ENCODE data around the gene KDM3B.

KDM3B gene

DNA sequence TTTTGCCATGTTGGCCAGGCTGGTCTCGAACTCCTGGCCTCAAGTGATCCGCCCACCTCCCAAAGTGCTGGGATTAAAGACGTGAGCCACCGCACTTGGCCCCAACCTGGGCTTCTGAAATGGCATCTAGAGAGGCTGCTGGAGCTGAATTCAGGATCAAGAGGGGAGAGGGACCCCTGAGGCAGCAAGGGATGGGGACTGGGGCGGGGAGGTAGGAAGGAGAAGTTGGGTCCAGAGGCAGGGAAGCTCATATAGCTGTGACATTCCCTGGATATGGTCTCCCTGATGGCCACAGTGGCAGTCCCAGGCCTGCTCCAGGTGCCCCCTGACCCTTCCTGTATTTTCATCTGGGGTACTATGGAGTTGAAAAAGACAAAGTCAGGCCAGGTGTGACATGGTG lies 98.5 kb downstream of the KDM3B start:
- DNase-seq, result no peak

DNA sequence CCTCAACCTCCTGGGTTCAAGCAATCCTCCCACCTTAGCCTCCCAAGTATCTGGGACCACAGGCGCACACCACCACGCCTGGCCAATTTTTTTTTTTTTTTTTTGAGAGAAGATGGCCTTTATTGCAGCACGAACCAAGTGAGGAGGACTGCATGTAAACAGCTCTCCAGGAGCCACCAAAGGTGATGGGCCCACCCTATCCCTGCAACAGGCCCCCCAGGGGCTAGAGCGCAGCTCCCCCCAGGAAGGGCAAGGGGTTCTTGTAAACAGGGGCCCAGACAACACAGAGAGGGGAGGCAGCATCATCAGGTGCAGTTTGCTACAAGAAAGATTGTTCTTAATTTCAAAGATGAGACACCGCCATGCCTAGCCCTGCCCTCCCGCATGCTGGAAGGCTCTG lies 100.2 kb downstream of the KDM3B start:
- DNase-seq, result no peak

DNA sequence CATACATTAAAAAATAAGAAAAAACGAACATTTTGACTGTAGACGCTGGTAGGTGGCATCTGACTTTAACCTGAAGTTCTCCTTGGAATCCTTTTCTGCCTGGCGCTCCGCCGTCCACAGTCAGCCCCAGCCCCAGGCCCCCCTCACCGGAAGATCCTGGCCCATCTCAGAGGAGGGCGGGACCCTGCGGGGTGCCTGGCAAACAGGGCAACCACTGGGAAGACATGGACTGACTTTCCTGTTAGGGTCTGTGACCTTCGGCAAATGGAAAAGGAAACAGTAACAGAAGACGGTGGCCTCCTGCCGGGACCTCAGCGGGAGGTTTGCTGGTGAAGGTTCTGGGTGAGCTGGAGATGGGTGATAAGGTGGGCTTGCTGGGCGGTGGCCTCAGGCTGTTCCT lies 101.1 kb downstream of the KDM3B start:
- no peak for DNase-seq

DNA sequence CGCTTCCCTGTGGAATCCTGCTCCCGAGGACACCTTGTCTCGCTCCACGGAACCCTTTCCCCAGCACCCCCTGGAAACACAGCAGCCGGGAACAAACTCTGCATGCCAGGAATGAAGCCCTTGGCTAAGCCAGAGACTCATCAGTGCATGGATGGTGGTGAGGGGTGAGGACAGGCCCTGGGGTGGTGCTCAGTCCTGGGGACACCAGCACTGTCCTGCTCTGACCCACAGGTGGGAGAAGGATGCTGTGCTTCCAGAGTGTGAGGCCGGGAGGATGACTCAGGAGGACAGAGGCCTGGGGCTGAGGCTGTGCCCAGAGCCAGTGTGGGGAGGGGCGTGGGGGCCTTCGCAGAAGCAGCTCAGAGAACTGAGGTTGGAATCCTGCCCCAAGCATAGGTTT lies 101.6 kb downstream of the KDM3B start:
- no peak for DNase-seq

DNA sequence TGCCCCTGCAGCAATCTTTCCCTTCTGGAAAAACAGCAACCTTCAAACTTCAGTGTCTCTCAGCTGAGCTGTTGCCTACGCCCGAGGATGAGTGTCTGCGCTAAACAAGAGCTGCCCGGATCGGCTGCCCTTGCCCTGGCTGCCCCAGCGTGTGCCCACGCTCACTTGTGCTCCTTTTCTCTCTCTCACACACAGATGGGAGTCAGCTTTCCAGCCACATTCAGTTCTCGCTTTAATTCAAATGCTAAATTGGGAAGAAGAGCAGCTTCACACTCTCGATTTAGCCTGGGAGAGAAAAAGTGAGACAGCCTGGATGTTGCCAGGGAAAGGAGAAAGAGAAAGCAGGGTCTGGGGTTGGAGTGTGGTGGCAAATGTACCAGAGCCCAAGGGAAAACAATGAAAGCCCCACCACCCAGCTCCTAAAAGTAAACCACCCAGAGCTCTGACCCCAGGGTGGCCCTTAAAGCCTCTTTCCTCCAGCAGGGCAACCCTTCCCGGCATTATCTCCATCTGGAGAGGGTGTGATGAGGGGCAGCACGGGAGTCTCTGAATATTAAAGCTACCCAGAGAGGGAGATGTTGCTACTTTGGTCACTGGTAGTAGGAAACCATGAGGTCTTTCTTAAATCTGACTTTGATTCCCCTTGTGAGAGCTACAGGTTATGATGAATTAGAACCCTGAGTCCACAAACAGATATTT lies 102.9 kb downstream of the KDM3B start:
- no peak for DNase-seq

DNA sequence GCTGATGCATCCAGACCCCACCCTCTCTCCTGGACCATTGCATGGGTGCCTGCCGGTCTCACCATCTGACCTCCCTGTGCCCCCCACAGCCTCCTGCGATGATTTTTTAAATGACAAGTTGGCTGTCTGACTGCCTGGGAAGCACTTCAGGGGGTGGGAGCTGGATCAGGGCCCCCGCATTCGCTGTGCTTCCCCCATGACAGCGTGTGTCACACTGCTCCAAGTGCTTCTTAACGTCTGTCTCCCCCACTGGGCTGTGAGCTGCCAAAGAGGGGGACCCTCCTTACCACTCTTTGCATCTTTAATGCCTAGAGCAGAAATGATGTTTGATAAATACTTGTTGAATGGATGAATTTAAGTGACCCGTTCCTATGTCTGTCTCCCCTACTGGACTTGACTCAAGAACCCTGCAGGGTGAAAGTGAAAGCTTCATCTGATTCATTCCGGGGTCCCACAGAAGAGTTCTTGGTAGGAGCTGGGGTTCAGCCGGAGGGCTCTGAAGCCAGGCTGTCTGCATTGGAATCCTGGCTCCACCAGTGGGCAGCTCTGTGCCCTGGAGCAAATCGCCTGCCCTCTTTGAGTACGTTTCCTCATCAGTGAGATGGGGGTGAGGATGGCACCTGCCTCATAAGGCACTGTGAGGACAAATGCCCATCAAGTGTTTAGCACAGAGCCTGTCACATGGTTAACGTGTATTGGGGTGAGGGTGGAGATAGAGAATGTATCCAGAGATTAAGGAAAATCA lies 105.2 kb downstream of the KDM3B start:
- DNase-seq, result no peak

DNA sequence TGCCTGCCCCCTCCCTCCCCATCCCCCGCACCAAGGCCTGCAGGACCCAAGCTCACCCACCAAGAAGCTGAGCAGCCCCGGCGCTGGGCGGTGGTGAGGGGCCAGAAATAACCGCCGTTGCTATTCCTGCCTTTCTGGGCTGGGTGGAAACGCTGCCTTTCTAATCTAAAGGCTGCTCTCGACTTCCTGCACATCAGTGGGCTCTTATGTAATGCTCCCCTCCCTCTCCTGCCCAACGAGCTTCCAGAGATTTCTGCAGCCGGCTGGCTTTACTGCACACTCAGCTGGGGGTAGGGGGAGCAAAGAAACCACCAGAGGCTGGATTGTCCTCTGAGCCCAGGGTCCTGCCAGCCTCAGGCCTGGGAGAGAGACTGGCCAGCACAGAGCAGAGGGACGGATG lies 105.9 kb downstream of the KDM3B start:
- no peak for DNase-seq

DNA sequence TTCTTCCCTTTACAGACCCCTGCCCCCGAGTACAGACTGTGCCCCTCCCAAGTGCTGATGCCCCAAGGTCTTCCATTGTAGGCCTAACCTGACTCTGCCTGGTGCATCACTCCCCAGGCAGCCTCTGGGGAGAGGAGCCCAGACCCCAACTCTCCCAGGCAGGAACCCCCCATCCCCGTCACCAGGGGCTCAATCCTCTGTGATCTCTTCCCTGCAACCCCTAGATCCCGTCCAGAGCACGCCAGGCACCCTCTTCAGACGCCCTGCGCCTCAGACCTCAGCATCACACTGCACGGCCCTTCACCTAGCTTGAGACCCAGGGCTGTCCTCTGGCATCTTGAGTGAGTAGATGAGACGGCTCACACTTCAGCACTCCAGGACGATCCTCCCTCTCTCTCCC lies 106.4 kb downstream of the KDM3B start:
- no peak for DNase-seq

DNA sequence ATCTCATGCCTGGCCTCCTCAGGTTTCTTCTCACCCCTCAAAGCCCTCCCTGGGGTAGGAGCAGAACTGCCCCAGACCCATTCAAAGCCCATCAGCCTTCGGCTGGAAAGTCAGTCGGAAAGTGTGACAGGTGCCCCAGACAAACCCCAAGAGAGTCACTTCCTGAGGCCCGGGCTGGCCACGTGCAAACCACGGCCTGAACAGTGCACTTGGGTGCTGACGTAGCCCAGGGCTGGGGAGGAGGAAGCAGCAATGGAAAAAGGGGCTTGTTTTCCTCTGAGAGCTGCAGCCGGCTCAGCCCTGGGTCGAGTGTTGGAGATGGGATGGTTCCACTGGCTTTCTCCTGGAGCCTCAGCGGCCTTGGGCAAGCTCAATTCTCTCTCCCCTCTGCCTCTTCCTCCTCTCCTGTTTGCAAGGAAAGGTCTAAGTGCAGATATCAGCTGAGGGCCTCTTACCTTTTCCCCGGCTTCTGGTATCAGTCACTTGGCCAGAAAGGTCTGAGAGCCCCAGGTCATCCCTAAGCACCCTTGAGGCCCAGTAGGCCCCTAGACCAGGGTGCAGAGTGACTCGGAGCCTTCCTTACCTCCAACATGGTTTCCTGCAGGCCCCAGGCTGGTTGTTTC lies 106.9 kb downstream of the KDM3B start:
- no peak for DNase-seq

DNA sequence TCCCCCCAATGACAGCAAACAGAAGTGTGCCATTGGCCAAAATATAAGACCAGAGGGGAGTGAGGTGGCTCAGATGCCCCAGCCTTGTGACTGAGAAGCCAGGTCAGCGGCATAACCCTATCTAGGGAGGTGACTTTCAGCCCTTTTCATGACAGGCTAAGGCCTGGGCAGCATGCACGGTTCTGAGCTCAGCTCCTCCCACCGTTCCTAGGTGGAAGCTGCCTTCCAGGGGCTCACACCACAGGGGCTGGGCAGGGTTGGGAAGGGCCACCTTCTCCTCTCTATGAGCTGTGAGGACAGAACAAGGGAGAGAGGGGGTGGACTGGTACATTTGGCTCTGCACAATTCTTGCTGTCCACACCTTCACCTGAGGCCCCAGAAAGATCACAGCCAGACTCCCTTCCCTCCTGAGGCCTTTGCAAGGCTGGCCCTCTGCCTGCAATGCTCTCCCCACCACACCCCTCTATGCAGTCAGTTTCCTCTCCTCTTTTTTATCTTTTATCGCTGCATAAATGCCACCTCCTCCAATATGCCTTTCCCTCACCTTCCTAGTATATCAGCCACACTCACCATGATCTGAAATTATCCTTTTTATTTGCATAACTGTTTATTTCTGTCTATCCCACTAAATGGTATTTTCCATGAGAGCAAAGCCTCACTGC lies 107.7 kb downstream of the KDM3B start:
- DNase-seq, result no peak

DNA sequence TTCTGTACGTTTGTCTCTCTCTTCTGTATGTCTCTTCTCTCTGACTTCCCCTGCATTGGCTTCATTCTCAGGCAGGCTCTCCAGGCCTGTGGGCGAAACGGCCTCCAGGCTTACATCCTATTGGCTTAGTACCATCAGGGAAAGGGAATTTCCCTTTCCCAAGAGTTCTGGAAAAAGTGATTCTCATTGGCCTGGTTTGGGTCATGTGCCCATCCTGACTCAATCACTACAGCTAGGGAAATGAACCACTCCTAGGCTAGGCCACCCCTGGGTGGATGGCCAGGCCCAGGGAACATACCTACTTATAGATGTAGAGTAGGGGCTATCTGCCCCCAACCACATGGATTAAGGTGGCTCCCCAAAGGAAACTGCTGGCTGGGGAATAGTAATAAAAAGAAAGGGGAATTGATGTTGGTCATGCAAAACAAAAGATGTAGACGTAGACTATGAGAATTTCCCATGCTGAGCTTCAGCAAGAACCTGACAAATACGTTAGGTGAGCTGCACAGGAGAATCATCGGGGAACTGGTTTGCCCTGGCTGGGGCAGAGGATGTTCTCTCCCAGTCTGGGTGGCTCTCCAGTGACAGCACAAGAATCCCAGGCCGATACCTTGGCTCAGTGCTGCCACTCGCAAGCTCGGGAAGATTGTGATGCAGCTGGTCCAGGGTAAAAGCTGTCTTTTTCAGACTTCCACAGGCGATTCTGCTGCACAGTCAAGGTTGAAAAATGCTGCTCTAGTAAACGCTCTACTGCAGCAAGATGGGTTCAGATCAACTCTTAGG lies 109.0 kb downstream of the KDM3B start:
- no peak for DNase-seq

DNA sequence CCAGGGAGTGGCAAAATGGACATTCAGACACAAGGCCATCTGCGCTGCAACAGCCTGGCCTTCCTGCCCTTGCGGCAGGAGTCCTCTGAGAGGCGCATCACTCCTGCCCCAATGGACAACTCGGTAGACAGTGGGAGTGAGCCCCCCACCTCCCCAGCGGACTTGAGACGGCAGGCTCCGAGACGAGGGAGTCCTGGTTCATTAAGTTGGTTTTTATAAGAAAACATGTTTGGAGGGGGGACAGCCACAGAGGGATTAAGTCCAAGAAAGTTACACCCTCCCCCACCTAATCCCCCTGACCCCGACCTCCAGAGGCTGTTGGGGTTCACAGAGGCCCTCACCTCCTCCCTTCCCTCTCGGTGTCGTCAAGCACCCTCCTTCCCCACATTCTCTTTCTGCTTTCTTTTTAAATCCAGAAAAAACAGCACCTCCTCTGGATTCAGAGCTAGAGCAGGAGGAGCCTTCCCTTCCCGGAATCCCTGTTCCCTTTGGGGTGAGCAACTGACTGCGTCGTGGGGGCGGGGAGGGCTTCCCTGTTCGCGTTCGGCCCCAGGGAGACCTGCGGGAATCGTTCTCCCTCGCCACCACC lies 111.0 kb downstream of the KDM3B start:
- DNase-seq, result no peak

DNA sequence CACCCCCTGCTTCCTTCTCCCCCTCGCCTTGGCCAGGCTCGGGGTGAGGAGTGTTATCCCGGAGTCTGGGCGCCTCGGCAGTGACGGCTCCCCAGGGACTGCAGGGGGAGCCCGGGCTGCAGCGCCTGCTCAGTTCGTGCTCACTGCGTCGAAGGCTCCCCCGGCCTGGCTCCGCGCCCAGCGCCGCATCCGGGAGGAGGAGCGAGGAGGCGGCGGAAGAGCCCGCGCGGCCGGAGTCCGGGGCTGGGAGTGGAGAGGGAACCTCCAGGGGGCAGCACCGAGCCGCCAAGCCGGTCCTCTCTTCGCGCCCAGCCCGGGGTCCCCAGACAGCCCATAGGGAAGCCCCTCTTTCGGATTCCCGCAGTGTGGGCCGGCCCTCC lies 111.5 kb downstream of the KDM3B start:
- peak; percentile 38 for DNase-seq

DNA sequence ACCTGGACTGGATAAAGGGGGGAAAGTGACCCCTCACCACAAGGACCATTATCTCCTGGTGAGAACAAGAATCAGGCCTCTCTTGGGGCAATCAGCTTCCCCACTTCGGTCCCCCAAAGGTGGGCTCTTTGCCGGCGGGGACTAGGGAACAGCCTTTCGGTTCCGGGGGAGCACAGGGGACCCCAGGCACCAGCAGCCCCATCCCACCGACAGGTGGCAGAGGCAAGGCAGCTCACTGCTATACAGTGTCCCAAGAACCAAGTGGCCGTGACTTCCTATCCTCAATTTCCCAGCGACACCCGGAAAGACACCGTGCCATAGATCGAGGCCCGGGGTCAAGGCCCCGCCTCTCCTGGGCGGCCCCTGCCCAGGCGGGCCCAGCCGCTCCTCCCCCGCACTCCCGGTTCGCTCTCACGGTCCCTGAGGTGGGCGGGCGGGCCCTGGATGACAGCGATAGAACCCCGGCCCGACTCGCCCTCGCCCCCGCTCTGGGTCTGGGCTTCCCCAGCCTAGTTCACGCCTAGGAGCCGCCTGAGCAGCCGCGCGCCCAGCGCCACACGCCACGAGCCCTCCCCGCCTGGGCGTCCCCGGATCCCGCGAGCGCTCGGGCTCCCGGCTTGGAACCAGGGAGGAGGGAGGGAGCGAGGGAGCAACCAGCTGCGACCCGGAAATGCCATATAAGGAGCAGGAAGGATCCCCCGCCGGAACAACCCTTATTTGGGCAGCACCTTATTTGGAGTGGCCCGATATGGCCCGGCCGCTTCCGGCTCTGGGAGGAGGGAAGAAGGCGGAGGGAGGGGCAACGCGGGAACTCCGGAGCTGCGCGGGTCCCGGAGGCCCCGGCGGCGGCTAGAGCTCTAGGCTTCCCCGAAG lies 112.1 kb downstream of the KDM3B start:
- peak; percentile 69 for DNase-seq

DNA sequence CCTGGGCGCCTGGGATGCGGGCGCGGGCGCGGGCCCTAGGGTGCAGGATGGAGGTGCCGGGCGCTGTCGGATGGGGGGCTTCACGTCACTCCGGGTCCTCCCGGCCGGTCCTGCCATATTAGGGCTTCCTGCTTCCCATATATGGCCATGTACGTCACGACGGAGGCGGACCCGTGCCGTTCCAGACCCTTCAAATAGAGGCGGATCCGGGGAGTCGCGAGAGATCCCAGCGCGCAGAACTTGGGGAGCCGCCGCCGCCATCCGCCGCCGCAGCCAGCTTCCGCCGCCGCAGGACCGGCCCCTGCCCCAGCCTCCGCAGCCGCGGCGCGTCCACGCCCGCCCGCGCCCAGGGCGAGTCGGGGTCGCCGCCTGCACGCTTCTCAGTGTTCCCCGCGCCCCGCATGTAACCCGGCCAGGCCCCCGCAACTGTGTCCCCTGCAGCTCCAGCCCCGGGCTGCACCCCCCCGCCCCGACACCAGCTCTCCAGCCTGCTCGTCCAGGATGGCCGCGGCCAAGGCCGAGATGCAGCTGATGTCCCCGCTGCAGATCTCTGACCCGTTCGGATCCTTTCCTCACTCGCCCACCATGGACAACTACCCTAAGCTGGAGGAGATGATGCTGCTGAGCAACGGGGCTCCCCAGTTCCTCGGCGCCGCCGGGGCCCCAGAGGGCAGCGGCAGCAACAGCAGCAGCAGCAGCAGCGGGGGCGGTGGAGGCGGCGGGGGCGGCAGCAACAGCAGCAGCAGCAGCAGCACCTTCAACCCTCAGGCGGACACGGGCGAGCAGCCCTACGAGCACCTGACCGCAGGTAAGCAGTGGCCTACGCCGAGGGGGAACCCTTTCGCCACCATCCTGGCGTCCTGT lies 113.0 kb downstream of the KDM3B start, which contains the start of gene EGR1:
Gene EGR1, plus strand, starts transcription at position 219 of the 864 bp plus-strand sequence. Its CDS starts 283 bp downstream, at position 502.
- peak; percentile 68 for DNase-seq

DNA sequence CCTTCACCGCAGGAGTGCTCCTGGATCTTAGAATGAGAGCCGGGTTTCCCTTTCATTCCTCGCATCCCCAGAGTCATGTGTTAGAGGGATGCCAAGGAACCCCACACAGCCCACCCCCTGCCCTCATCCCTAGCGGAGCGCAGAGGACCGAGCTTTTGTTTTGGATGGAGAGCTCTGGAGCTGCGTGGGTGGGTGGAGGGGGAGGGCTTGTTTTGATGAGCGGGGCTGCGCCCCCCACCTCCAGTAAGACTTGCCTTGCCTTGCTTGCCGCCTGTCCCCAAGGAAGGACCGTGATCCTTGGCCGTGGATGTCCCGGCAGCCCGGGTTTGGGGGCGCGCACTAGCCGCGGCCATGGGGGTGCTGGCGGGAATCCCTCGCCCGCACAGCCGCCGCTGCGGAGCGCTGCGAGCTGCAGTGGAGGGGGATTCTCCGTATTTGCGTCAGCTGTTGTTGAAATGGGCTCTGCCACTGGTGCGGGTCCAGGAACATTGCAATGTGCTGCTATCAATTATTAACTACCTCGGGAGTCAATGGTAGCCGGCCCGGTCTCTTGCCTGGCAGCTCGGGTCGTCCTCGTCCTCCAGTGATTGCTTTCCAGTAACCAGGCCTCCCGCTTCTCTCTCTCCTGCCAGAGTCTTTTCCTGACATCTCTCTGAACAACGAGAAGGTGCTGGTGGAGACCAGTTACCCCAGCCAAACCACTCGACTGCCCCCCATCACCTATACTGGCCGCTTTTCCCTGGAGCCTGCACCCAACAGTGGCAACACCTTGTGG lies 113.8 kb downstream of the KDM3B start:
- DNase-seq, result no peak

DNA sequence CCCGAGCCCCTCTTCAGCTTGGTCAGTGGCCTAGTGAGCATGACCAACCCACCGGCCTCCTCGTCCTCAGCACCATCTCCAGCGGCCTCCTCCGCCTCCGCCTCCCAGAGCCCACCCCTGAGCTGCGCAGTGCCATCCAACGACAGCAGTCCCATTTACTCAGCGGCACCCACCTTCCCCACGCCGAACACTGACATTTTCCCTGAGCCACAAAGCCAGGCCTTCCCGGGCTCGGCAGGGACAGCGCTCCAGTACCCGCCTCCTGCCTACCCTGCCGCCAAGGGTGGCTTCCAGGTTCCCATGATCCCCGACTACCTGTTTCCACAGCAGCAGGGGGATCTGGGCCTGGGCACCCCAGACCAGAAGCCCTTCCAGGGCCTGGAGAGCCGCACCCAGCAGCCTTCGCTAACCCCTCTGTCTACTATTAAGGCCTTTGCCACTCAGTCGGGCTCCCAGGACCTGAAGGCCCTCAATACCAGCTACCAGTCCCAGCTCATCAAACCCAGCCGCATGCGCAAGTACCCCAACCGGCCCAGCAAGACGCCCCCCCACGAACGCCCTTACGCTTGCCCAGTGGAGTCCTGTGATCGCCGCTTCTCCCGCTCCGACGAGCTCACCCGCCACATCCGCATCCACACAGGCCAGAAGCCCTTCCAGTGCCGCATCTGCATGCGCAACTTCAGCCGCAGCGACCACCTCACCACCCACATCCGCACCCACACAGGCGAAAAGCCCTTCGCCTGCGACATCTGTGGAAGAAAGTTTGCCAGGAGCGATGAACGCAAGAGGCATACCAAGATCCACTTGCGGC lies 114.6 kb downstream of the KDM3B start:
- no peak for DNase-seq

DNA sequence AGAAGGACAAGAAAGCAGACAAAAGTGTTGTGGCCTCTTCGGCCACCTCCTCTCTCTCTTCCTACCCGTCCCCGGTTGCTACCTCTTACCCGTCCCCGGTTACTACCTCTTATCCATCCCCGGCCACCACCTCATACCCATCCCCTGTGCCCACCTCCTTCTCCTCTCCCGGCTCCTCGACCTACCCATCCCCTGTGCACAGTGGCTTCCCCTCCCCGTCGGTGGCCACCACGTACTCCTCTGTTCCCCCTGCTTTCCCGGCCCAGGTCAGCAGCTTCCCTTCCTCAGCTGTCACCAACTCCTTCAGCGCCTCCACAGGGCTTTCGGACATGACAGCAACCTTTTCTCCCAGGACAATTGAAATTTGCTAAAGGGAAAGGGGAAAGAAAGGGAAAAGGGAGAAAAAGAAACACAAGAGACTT lies 115.2 kb downstream of the KDM3B start:
- no peak for DNase-seq

All from NCI-H1417 treated with DMSO at 0.1 percent for 48 hours (cell line).